Skin epidermis (tissue), 12 donors: ENCODE data around the gene MED26.

Experiments used
- H3K27ac ChIP-seq, 21 experiments: fragments of 200-600 bp; sonication (generic) in 11 of 21; one replicate each; pipeline ENCODE4 v1.5.0; 2020; ENCODE audit warnings: mild to moderate bottlenecking in 3 of 21, inconsistent platforms in 2 of 21, moderate library complexity in 2 of 21
- H3K4me3 ChIP-seq, 7 experiments: fragments of 200-600 bp; sonication (generic) in 2 of 7; one replicate each; pipeline ENCODE4 v1.5.0; 2020; ENCODE audit warnings: inconsistent platforms in 2 of 7, mild to moderate bottlenecking in 2 of 7, moderate library complexity in 1 of 7

MED26 gene

GRCh38 chr19:16527971-16528521, 100.0 kb downstream of the MED26 start:
- H3K4me3 ChIP-seq: no peak overlapping the region
- peak overlapping the region in 4 of 21 experiments; percentile 29 to 66 (median 50) for H3K27ac ChIP-seq

- H3K4me3 ChIP-seq: no peak overlapping the region
- peak overlapping the region in 5 of 21 experiments; percentile 15 to 58 (median 42) for H3K27ac ChIP-seq
These were observed 100.6 kb downstream of the MED26 start for GRCh38 chr19:16527334-16527935.

GRCh38 chr19:16525751-16526481, 102.1 kb downstream of the MED26 start:
- H3K27ac ChIP-seq: no peak overlapping the region
- no peak overlapping the region for H3K4me3 ChIP-seq

DNA sequence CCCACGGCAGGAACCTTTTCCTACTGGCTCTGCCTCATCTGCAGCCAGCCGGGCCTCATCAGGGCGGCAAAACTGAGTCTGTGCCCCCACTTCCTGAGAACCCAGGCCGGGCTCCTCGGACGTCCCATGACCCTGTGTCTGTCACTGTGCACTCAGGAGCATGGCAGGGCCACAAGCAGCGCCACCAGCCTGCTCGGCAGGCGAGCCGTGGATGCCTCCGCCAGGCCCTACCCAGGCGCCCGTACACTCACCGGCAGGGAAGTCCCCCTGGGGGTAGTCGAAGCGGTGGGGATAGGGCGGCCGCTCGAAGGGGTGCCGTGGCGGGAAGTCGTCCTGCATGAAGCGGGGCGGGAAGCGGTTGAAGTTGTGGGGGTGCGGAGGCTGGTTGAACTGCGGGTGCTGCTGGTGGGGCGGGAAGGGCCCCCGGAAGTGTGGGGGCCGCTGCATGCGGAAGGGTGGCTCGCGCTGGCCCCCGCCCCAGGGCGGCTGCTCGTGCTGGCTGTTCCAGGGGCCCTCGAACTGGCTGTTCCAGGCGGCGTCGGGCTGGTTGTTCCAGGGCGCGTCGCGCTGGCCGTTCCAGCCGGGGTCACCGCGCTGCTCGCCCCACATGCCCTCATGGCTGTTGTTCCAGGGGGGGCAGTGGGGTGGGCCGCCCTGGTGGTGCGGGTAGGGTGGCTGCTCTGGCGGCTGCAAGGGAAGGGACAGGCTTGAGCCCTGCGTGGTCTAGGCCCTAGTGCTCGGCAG, 102.8 kb downstream of the MED26 start:
- Histone ChIP-seq H3K4me3 (no peak overlapping the region), H3K27ac (no peak overlapping the region)
